GM12878 (cell line): ENCODE measurements around the gene CYB5B. TPM values are rescaled to one million over a fixed set of nuclear protein-coding genes. Genes with fewer than 3 reads are reported as not detected.

ENCODE experiments used
- FOS ChIP-seq: IDR thresholded peaks from 3 replicates; pipeline ENCODE4 v1.6.1; 2011; ENCODE audit warnings: borderline replicate concordance; ENCODE audit not compliant: insufficient read length; ENCODE audit errors: extremely low read depth
- KDM1A ChIP-seq: fragments of 200-600 bp; sonication (generic); IDR thresholded peaks from 2 replicates; pipeline ENCODE4 v1.6.1; 2016; ENCODE audit warnings: borderline replicate concordance
- MYB ChIP-seq: fragments of 150-350 bp; IDR thresholded peaks from 2 replicates; pipeline ENCODE4 v1.6.1; 2014; ENCODE audit warnings: mild to moderate bottlenecking, low read depth, low read length, borderline replicate concordance
- NBN ChIP-seq: fragments of 450-650 bp; IDR thresholded peaks from 2 replicates; pipeline ENCODE4 v1.6.1; 2016
- SKIL ChIP-seq: fragments of 450-650 bp; IDR thresholded peaks from 2 replicates; pipeline ENCODE4 v1.6.1; 2017; ENCODE audit warnings: mild to moderate bottlenecking, low read depth, inconsistent platforms; ENCODE audit not compliant: poor library complexity, severe bottlenecking
- SUPT20H ChIP-seq: IDR thresholded peaks from 2 replicates; pipeline ENCODE4 v1.6.1; 2011; ENCODE audit warnings: low read depth, mild to moderate bottlenecking, low read length, moderate library complexity, borderline replicate concordance; ENCODE audit not compliant: control insufficient read depth
- polyA plus RNA-seq, 11 experiments: library from polyadenylated mRNA; depleted of rRNA in 4 of 11; unstranded in 6 of 11; stranded (reverse) in 5 of 11; fragments of >200 nt; fragmentation: Nextera tagmentation in 4 of 11; fragmentation: Illumina TruSeq in 1 of 11; extraction: Ambion mirVana in 4 of 11; extraction: Trizol in 1 of 11; gene quantifications; 1 replicate in 1 of 11; 2 replicates in 10 of 11; pipeline versions ENCODE4 v1.2.1 to v1.2.3, GENCODE V29; 2011 to 2016; ENCODE audit warnings: inconsistent platforms in 2 of 11, missing spikeins in 2 of 11, low read depth in 1 of 11
- total RNA-seq, 4 experiments: library from RNA; depleted of rRNA in 3 of 4; stranded (reverse); fragments of >200 nt in 3 of 4; fragmentation: Illumina TruSeq in 1 of 4; extraction: Trizol in 1 of 4; gene quantifications; 2 replicates each; pipeline versions ENCODE4 v1.2.1 to v1.2.3, GENCODE V29; 2013 to 2021
- TF ChIP-seq, protein P1 (sequence below): fragments of 150-350 bp; IDR thresholded peaks from 2 replicates; pipeline ENCODE4 v1.6.1; 2014; ENCODE audit warnings: mild to moderate bottlenecking, low read depth, low read length
- TF ChIP-seq, protein P2 (sequence below): fragments of 450-650 bp; IDR thresholded peaks from 2 replicates; pipeline ENCODE4 v1.6.1; 2017; ENCODE audit warnings: antibody characterized with exemption, mild to moderate bottlenecking, moderate library complexity

Gene CYB5B
- total and polyA plus RNA-seq, 10 of the 15 experiments (the other 5 are each of a cell fraction or from before 2014, with no cell fraction given) = 145 to 305 (median 179) TPM

DNA sequence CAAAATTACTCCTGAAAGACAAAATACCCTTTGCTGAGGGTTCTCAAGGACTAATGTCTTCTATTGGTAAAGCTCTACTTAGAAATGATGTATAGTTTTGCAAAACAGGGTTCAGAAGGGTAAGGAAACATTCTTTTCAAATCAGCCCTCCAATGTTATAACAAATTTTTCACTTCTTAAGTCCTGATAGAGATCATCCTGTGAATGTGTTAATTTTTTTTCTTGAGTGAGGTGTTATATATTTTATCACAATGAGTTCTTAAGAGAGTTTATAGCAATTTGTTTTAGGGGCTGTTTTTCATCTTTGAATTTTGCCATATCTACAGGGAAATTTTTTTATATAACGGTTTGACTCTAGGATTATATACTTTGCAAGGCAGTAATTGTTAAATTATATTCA is 29.5 kb downstream of the CYB5B start (continued):
- TF ChIP-seq FOS = no peak
- TF ChIP-seq, protein P1, sequence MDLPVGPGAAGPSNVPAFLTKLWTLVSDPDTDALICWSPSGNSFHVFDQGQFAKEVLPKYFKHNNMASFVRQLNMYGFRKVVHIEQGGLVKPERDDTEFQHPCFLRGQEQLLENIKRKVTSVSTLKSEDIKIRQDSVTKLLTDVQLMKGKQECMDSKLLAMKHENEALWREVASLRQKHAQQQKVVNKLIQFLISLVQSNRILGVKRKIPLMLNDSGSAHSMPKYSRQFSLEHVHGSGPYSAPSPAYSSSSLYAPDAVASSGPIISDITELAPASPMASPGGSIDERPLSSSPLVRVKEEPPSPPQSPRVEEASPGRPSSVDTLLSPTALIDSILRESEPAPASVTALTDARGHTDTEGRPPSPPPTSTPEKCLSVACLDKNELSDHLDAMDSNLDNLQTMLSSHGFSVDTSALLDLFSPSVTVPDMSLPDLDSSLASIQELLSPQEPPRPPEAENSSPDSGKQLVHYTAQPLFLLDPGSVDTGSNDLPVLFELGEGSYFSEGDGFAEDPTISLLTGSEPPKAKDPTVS = no peak
- no peak for TF ChIP-seq KDM1A
- TF ChIP-seq SKIL = no peak
- no peak for TF ChIP-seq MYB
- TF ChIP-seq, protein P2, sequence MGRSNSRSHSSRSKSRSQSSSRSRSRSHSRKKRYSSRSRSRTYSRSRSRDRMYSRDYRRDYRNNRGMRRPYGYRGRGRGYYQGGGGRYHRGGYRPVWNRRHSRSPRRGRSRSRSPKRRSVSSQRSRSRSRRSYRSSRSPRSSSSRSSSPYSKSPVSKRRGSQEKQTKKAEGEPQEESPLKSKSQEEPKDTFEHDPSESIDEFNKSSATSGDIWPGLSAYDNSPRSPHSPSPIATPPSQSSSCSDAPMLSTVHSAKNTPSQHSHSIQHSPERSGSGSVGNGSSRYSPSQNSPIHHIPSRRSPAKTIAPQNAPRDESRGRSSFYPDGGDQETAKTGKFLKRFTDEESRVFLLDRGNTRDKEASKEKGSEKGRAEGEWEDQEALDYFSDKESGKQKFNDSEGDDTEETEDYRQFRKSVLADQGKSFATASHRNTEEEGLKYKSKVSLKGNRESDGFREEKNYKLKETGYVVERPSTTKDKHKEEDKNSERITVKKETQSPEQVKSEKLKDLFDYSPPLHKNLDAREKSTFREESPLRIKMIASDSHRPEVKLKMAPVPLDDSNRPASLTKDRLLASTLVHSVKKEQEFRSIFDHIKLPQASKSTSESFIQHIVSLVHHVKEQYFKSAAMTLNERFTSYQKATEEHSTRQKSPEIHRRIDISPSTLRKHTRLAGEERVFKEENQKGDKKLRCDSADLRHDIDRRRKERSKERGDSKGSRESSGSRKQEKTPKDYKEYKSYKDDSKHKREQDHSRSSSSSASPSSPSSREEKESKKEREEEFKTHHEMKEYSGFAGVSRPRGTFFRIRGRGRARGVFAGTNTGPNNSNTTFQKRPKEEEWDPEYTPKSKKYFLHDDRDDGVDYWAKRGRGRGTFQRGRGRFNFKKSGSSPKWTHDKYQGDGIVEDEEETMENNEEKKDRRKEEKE = no peak
- TF ChIP-seq NBN = no peak
- TF ChIP-seq SUPT20H = no peak
